Measurements from ENCODE around the gene CAMTA1. TPM values are rescaled to one million over a fixed set of nuclear protein-coding genes. Genes with fewer than 3 reads are reported as not detected.

The CAMTA1 gene
- total RNA-seq, 1 donor from 2014 or later = 160 TPM

- no peak overlapping the region for H3K4me3 ChIP-seq
- peaks cover 56% of the 10 kb centered on the region for H3K27me3 ChIP-seq (ENCODE audit: low read depth)
- DNase-seq = no peak
- no peaks in the 10 kb centered on the region for H3K4me1 ChIP-seq
- TF ChIP-seq CTCF (IDR thresholded peaks at IDR 0.05; ENCODE audit: borderline replicate concordance) = no peak
- H3K36me3 ChIP-seq = no peaks in the 10 kb centered on the region
- intact Hi-C loops (cut with micrococcal nuclease) = no loop called here
- H3K27ac ChIP-seq (replicated peaks) = no peak overlapping the region
- H3K9me3 ChIP-seq (replicated peaks) = no peaks in the 10 kb centered on the region
These were observed 318.1 kb downstream of the CAMTA1 start for GRCh38 chr1:7103361-7103782.

GRCh38 chr1:7103874-7104273, 318.6 kb downstream of the CAMTA1 start:
- Histone ChIP-seq H3K36me3 (no peaks in the 10 kb centered on the region), H3K4me3 (no peak overlapping the region), H3K4me1 (no peaks in the 10 kb centered on the region), H3K27me3 (ENCODE audit: low read depth) (peaks cover 56% of the 10 kb centered on the region), H3K27ac (replicated peaks) (no peak overlapping the region), H3K9me3 (replicated peaks) (no peaks in the 10 kb centered on the region)
- no peak for DNase-seq
- TF ChIP-seq CTCF (IDR thresholded peaks at IDR 0.05; ENCODE audit: borderline replicate concordance) = no peak
- intact Hi-C loops (cut with micrococcal nuclease) = no loop called here

GRCh38 chr1:7104339-7104738, 319.1 kb downstream of the CAMTA1 start:
- Histone ChIP-seq H3K4me3 (no peak overlapping the region), H3K4me1 (no peaks in the 10 kb centered on the region), H3K27me3 (ENCODE audit: low read depth) (peaks cover 56% of the 10 kb centered on the region), H3K9me3 (replicated peaks) (no peaks in the 10 kb centered on the region), H3K36me3 (no peaks in the 10 kb centered on the region), H3K27ac (replicated peaks) (no peak overlapping the region)
- no peak for TF ChIP-seq CTCF (IDR thresholded peaks at IDR 0.05; ENCODE audit: borderline replicate concordance)
- DNase-seq = no peak
- intact Hi-C loops (cut with micrococcal nuclease) = no loop called here

- Histone ChIP-seq H3K4me1 (no peaks in the 10 kb centered on the region), H3K4me3 (no peak overlapping the region), H3K27me3 (ENCODE audit: low read depth) (peaks cover 56% of the 10 kb centered on the region), H3K9me3 (replicated peaks) (no peaks in the 10 kb centered on the region), H3K36me3 (no peaks in the 10 kb centered on the region), H3K27ac (replicated peaks) (no peak overlapping the region)
- no peak for TF ChIP-seq CTCF (IDR thresholded peaks at IDR 0.05; ENCODE audit: borderline replicate concordance)
- intact Hi-C loops (cut with micrococcal nuclease) = no loop called here
- DNase-seq = no peak
These were observed 320.0 kb downstream of the CAMTA1 start for GRCh38 chr1:7105269-7105668.

- Histone ChIP-seq H3K27ac (replicated peaks) (no peak overlapping the region), H3K4me1 (no peaks in the 10 kb centered on the region), H3K9me3 (replicated peaks) (no peaks in the 10 kb centered on the region), H3K4me3 (no peak overlapping the region), H3K36me3 (no peaks in the 10 kb centered on the region), H3K27me3 (ENCODE audit: low read depth) (peaks cover 59% of the 10 kb centered on the region)
- DNase-seq = no peak
- TF ChIP-seq CTCF (IDR thresholded peaks at IDR 0.05; ENCODE audit: borderline replicate concordance) = no peak
- intact Hi-C loops (cut with micrococcal nuclease) = no loop called here
These were observed 321.3 kb downstream of the CAMTA1 start for GRCh38 chr1:7106442-7107108.

Measured in left ventricle myocardium inferior (tissue), 1 donor.